Right atrium auricular region (tissue), 2 donors: ENCODE data around the gene ATG2A. TPM values are rescaled to one million over a fixed set of nuclear protein-coding genes. Genes with fewer than 3 reads are reported as not detected.

Experiments used
- DNase-seq: peaks from one replicate; pipeline ENCODE4 v3.0.0-alpha.2; 2019; ENCODE audit warnings: low spot score
- H3K27ac ChIP-seq, 2 donors: fragments of 200-600 bp; sonication (generic); 1 replicate in 1 of 2; 2 replicates in 1 of 2; pipeline ENCODE4 v1.5.1; 2016 to 2019
- H3K27me3 ChIP-seq, 2 donors: fragments of 200-600 bp; sonication (generic); one replicate each; pipeline versions ENCODE4 v1.5.1 to v1.6.0; 2017 to 2019
- H3K36me3 ChIP-seq: fragments of 200-600 bp; sonication (generic); one replicate; pipeline ENCODE4 v1.5.1; 2016
- H3K4me1 ChIP-seq, 2 donors: fragments of 200-600 bp; sonication (generic); one replicate each; pipeline versions ENCODE4 v1.5.1 to v1.6.0; 2017 to 2019
- H3K4me3 ChIP-seq, 2 donors: fragments of 200-600 bp; sonication (generic); 1 replicate in 1 of 2; 2 replicates in 1 of 2; pipeline ENCODE4 v1.5.1; 2017 to 2019; ENCODE audit warnings: mild to moderate bottlenecking in 1 of 2, moderate library complexity in 1 of 2
- H3K9me3 ChIP-seq, 2 donors: fragments of 200-600 bp; sonication (generic); one replicate each; pipeline ENCODE4 v1.5.1; 2019
- CTCF ChIP-seq, 2 donors: fragments of 200-600 bp; sonication (generic); IDR thresholded peaks; one replicate each; pipeline ENCODE4 v1.5.1; 2019; ENCODE audit warnings: antibody characterized with exemption in 2 of 2
- total RNA-seq, 2 donors: library from RNA; depleted of rRNA; stranded (reverse); fragments of >200 nt; gene quantifications; one replicate each; pipeline ENCODE4 v1.1.0, GENCODE V29; 2016

Gene ATG2A
- total RNA-seq, 2 donors from 2014 or later, result 16.0 to 24.1 TPM

GRCh38 chr11:64865286-64866172 is 51.5 kb downstream of the ATG2A start:
- TF ChIP-seq CTCF (IDR thresholded peaks at IDR 0.05), result no peak
- H3K27ac ChIP-seq, result peak overlapping the region; percentile 91 to 96
- H3K4me1 ChIP-seq, result peaks cover 0 to 89% of the 10 kb centered on the region in 2 donors
- no peak overlapping the region for H3K4me3 ChIP-seq
- DNase-seq, result no peak
- no peaks in the 10 kb centered on the region for H3K27me3 ChIP-seq
- H3K9me3 ChIP-seq, result no peaks in the 10 kb centered on the region
- H3K36me3 ChIP-seq, result peaks cover 5% of the 10 kb centered on the region

GRCh38 chr11:64864473-64865285 is 52.3 kb downstream of the ATG2A start:
- no peaks in the 10 kb centered on the region for H3K9me3 ChIP-seq
- peaks cover 0 to 89% of the 10 kb centered on the region in 2 donors for H3K4me1 ChIP-seq
- DNase-seq, result peak; percentile 86
- peak overlapping the region in 1 of 2 donors; percentile 14 for H3K4me3 ChIP-seq
- TF ChIP-seq CTCF (IDR thresholded peaks at IDR 0.05), result no peak
- peaks cover 11% of the 10 kb centered on the region for H3K36me3 ChIP-seq
- H3K27ac ChIP-seq, result peak overlapping the region; percentile 91 to 96
- H3K27me3 ChIP-seq, result no peaks in the 10 kb centered on the region

- Histone ChIP-seq H3K9me3 (no peaks in the 10 kb centered on the region), H3K4me3 (peak overlapping the region in 1 of 2 donors; percentile 14), H3K4me1 (peaks cover 0 to 89% of the 10 kb centered on the region in 2 donors), H3K27me3 (no peaks in the 10 kb centered on the region), H3K36me3 (peaks cover 15% of the 10 kb centered on the region), H3K27ac (peak overlapping the region; percentile 91 to 96)
- DNase-seq, result no peak
- no peak for TF ChIP-seq CTCF (IDR thresholded peaks at IDR 0.05)
These were observed 52.9 kb downstream of the ATG2A start for GRCh38 chr11:64864135-64864472.

- Histone ChIP-seq H3K4me3 (peak overlapping the region in 1 of 2 donors; percentile 14), H3K4me1 (peaks cover 0 to 89% of the 10 kb centered on the region in 2 donors), H3K27me3 (no peaks in the 10 kb centered on the region), H3K27ac (peak overlapping the region; percentile 91 to 96), H3K9me3 (no peaks in the 10 kb centered on the region), H3K36me3 (peaks cover 15% of the 10 kb centered on the region)
- no peak for DNase-seq
- TF ChIP-seq CTCF (IDR thresholded peaks at IDR 0.05), result no peak
These were observed 53.5 kb downstream of the ATG2A start for GRCh38 chr11:64863391-64864060.

GRCh38 chr11:64862987-64863390 is 54.0 kb downstream of the ATG2A start:
- no peak for TF ChIP-seq CTCF (IDR thresholded peaks at IDR 0.05)
- no peak for DNase-seq
- Histone ChIP-seq H3K9me3 (no peaks in the 10 kb centered on the region), H3K4me3 (no peak overlapping the region), H3K4me1 (peaks cover 0 to 89% of the 10 kb centered on the region in 2 donors), H3K36me3 (peaks cover 13% of the 10 kb centered on the region), H3K27me3 (no peaks in the 10 kb centered on the region), H3K27ac (peak overlapping the region; percentile 91 to 96)
